Measurements from ENCODE around the gene PTBP3. TPM values are rescaled to one million over a fixed set of nuclear protein-coding genes. Genes with fewer than 3 reads are reported as not detected.

PTBP3 gene
- total and polyA plus RNA-seq, 9 donors = 9.4 to 40.2 (median 32.2) TPM

- Histone ChIP-seq H3K4me3 (no peak overlapping the region), H3K27me3 (no peaks in the 10 kb centered on the region), H3K36me3 (no peaks in the 10 kb centered on the region), H3K27ac (no peak overlapping the region), H3K9me3 (no peaks in the 10 kb centered on the region), H3K4me1 (ENCODE audit: insufficient read depth) (peaks cover 2% of the 10 kb centered on the region)
- TF ChIP-seq POLR2A (IDR thresholded peaks at IDR 0.05) (no peak), EP300 (IDR thresholded peaks at IDR 0.05) (no peak), CTCF (IDR thresholded peaks at IDR 0.05) (no peak)
- no peak for DNase-seq
- intact Hi-C loops (cut with DNase I) = no loop called here
- 93% methylated on average over 11 of the region's 11 CpGs for WGBS, 3 donors
Observed at GRCh38 chr9:112316258-112316943, 17.0 kb downstream of the PTBP3 start.

- Histone ChIP-seq H3K4me1 (ENCODE audit: insufficient read depth) (peaks cover 2% of the 10 kb centered on the region), H3K36me3 (no peaks in the 10 kb centered on the region), H3K27me3 (no peaks in the 10 kb centered on the region), H3K4me3 (no peak overlapping the region), H3K27ac (no peak overlapping the region), H3K9me3 (no peaks in the 10 kb centered on the region)
- no peak for TF ChIP-seq POLR2A (IDR thresholded peaks at IDR 0.05)
- no peak for TF ChIP-seq CTCF (IDR thresholded peaks at IDR 0.05)
- TF ChIP-seq EP300 (IDR thresholded peaks at IDR 0.05) = no peak
- intact Hi-C loops (cut with DNase I) = no loop called here
- WGBS, 3 donors = 38 to 49% (median 40%) methylated on average over 3 of the region's 3 CpGs
- DNase-seq = no peak
Observed at GRCh38 chr9:112315331-112316257, 17.8 kb downstream of the PTBP3 start.

- H3K36me3 ChIP-seq = no peaks in the 10 kb centered on the region
- 85 to 88% (median 85%) methylated on average over 7 of the region's 7 CpGs for WGBS, 3 donors
- H3K4me3 ChIP-seq = no peak overlapping the region
- H3K27me3 ChIP-seq = no peaks in the 10 kb centered on the region
- intact Hi-C loops (cut with DNase I) = no loop called here
- H3K4me1 ChIP-seq (ENCODE audit: insufficient read depth) = peaks cover 4% of the 10 kb centered on the region
- no peaks in the 10 kb centered on the region for H3K9me3 ChIP-seq
- TF ChIP-seq CTCF (IDR thresholded peaks at IDR 0.05) (no peak), POLR2A (IDR thresholded peaks at IDR 0.05) (no peak), EP300 (IDR thresholded peaks at IDR 0.05) (no peak)
- no peak for DNase-seq
- H3K27ac ChIP-seq = no peak overlapping the region
Observed at GRCh38 chr9:112312139-112312538, 21.3 kb downstream of the PTBP3 start.

- TF ChIP-seq EP300 (IDR thresholded peaks at IDR 0.05) = no peak
- no peak for TF ChIP-seq POLR2A (IDR thresholded peaks at IDR 0.05)
- TF ChIP-seq CTCF (IDR thresholded peaks at IDR 0.05) = no peak
- H3K9me3 ChIP-seq = no peaks in the 10 kb centered on the region
- H3K36me3 ChIP-seq = no peaks in the 10 kb centered on the region
- no peak overlapping the region for H3K4me3 ChIP-seq
- 87 to 92% (median 88%) methylated on average over 3 of the region's 3 CpGs for WGBS, 3 donors
- intact Hi-C loops (cut with DNase I) = no loop called here
- H3K27me3 ChIP-seq = no peaks in the 10 kb centered on the region
- DNase-seq = no peak
- H3K4me1 ChIP-seq (ENCODE audit: insufficient read depth) = peaks cover 4% of the 10 kb centered on the region
- no peak overlapping the region for H3K27ac ChIP-seq
Observed at GRCh38 chr9:112311497-112311896, 21.9 kb downstream of the PTBP3 start.

Measured in ovary (tissue), 9 donors.